Kidney (tissue), 14 donors: ENCODE measurements around the gene SULT1B1. TPM values are rescaled to one million over a fixed set of nuclear protein-coding genes. Genes with fewer than 3 reads are reported as not detected.

Source experiments
- DNase-seq, 5 donors: peaks; one replicate each; pipeline ENCODE4 v3.0.0-alpha.2; 2013 to 2020
- FAIRE-seq: peaks from 2 replicates; lab custom pipeline; 2012; peaks lifted over from hg19 to GRCh38; lab: Jason Lieb, UNC
- H3K27ac ChIP-seq, 2 donors: one replicate each; pipeline ENCODE4 v1.7.0; 2013; ENCODE audit warnings: low read depth in 2 of 2, low read length in 2 of 2, inconsistent platforms in 1 of 2
- H3K27me3 ChIP-seq: one replicate; pipeline ENCODE4 v1.7.1; 2013; ENCODE audit warnings: low read length, inconsistent platforms; ENCODE audit not compliant: control insufficient read depth, insufficient read depth
- H3K36me3 ChIP-seq, 3 donors: one replicate each; pipeline versions ENCODE4 v1.7.0 to v1.7.1; 2013; ENCODE audit warnings: low read length in 3 of 3, control low read depth in 1 of 3, inconsistent platforms in 1 of 3; ENCODE audit not compliant: insufficient read depth in 3 of 3, control insufficient read depth in 2 of 3
- H3K4me1 ChIP-seq, 3 donors: one replicate each; pipeline versions ENCODE4 v1.7.0 to v1.7.1; 2013; ENCODE audit warnings: low read length in 3 of 3, inconsistent platforms in 1 of 3, low read depth in 1 of 3; ENCODE audit not compliant: control insufficient read depth in 2 of 3, insufficient read depth in 2 of 3
- H3K4me3 ChIP-seq, 3 donors: one replicate each; pipeline versions ENCODE4 v1.7.0 to v1.8.1; 2013; ENCODE audit warnings: low read length in 3 of 3, control low read depth in 1 of 3, inconsistent platforms in 1 of 3
- H3K9ac ChIP-seq, 3 donors: one replicate each; pipeline versions ENCODE4 v1.7.0 to v1.7.1; 2013; ENCODE audit warnings: low read length in 3 of 3, control low read depth in 1 of 3, inconsistent platforms in 1 of 3
- H3K9me3 ChIP-seq, 3 donors: one replicate each; pipeline versions ENCODE4 v1.7.0 to v1.7.1; 2013; ENCODE audit warnings: low read length in 3 of 3, control low read depth in 1 of 3, inconsistent platforms in 1 of 3; ENCODE audit not compliant: control insufficient read depth in 2 of 3, insufficient read depth in 1 of 3
- intact Hi-C: fragments of 100-400 bp; cut with DNase I; formaldehyde crosslinking; loops from one replicate; pipeline ENCODE4 v1.11.1; 2022
- polyA plus RNA-seq: library from polyadenylated mRNA; stranded (reverse); fragments of 350-450 nt; fragmentation: Illumina TruSeq; extraction: RNeasy Lipid Tissue Mini Kit (QIAGEN cat#74804); gene quantifications from one replicate; pipeline ENCODE4 v1.2.3, GENCODE V29; 2014; ENCODE audit warnings: low read depth, low replicate concordance; ENCODE audit not compliant: insufficient read depth
- total RNA-seq: library from RNA; stranded (reverse); fragmentation: NEBNext Ultra II Directional; extraction: Animal tissue kit (Norgen Biotek cat#: 25700); gene quantifications from one replicate; pipeline ENCODE4 v1.2.1, GENCODE V29; 2021
- TF ChIP-seq, protein P1 (sequence below): IDR thresholded peaks from 3 replicates; pipeline ENCODE4 v1.5.1; 2012; ENCODE audit warnings: mild to moderate bottlenecking, moderate library complexity, borderline replicate concordance; ENCODE audit not compliant: insufficient read depth; ENCODE audit errors: extremely low read depth
- donor health status: control.
- donor health status: control.
- donor health status: control.
- donor health status: control.
- donor health status: control.
- donor health status: DM: yes; HTN: yes; CAD: no.
- donor health status: Normal renal cell carcinoma (clear cell type).

The SULT1B1 gene
- total and polyA plus RNA-seq, 2 donors from 2014 or later: 0.39 to 4.7 TPM

DNA sequence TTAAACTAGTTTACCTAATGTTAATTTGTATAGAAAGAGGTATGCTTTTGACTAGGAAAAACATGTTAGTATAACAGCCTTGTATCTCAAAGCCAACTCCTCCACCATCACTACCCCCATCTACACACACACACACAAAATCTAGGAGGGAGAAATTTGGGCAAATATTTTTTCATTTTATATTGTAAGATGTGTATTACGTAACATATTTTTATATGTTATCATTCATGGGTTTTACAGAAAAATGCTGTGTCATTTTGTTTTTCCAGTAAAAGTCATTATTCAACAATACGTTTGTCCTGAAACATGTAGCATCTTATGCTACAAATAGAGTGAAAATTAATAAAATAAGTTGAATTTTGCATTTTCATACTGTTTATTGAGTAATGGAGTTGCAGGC lies 3.0 kb downstream of the SULT1B1 start:
- intact Hi-C loops: no loop called here
- no peak overlapping the region for H3K9ac ChIP-seq
- H3K27me3 ChIP-seq: no peaks in the 10 kb centered on the region
- DNase-seq: no peak
- H3K27ac ChIP-seq: no peak overlapping the region
- FAIRE-seq: no peak
- H3K9me3 ChIP-seq: no peaks in the 10 kb centered on the region
- H3K4me1 ChIP-seq: no peaks in the 10 kb centered on the region
- no peaks in the 10 kb centered on the region for H3K36me3 ChIP-seq
- H3K4me3 ChIP-seq: no peak overlapping the region
- TF ChIP-seq, protein P1, sequence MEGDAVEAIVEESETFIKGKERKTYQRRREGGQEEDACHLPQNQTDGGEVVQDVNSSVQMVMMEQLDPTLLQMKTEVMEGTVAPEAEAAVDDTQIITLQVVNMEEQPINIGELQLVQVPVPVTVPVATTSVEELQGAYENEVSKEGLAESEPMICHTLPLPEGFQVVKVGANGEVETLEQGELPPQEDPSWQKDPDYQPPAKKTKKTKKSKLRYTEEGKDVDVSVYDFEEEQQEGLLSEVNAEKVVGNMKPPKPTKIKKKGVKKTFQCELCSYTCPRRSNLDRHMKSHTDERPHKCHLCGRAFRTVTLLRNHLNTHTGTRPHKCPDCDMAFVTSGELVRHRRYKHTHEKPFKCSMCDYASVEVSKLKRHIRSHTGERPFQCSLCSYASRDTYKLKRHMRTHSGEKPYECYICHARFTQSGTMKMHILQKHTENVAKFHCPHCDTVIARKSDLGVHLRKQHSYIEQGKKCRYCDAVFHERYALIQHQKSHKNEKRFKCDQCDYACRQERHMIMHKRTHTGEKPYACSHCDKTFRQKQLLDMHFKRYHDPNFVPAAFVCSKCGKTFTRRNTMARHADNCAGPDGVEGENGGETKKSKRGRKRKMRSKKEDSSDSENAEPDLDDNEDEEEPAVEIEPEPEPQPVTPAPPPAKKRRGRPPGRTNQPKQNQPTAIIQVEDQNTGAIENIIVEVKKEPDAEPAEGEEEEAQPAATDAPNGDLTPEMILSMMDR: no peak

DNA sequence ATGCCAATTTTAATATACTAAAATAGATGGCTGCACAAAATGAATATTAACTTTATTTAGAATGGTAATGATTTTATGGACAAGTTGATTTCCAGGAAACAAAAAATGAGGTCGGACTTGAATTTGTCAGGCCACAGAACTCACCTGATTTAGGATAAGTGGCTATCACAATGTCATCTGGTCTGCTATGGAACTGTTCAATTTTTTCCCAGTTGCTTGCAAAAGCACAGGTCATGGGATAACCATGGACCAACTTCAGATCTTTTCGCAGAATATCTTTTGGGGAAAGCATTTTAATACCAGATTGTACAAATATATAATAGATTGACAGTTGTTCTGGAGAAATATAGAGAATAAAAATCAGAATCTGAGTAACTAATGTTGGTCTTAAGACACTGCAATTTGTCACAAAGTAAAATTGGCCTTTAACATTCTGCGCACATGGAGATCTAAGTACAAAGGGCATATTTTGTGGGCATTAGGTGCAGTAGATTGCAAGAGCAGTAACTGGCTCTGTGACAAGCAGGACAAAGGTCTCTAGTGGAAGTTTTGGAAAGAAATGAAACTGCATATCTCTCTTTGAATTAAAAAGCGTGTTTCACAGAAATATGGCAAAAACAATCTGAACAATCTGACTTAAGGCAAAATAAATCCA lies 5.4 kb downstream of the SULT1B1 start:
- no peak overlapping the region for H3K9ac ChIP-seq
- TF ChIP-seq, protein P1: no peak
- H3K27ac ChIP-seq: peak overlapping the region; percentile 5 to 51
- H3K9me3 ChIP-seq: no peaks in the 10 kb centered on the region
- no peaks in the 10 kb centered on the region for H3K27me3 ChIP-seq
- FAIRE-seq: peak; percentile 3
- no peak for DNase-seq
- peak overlapping the region in 2 of 3 donors; percentile 15 to 30 for H3K4me3 ChIP-seq
- no peaks in the 10 kb centered on the region for H3K36me3 ChIP-seq
- no peaks in the 10 kb centered on the region for H3K4me1 ChIP-seq
- intact Hi-C loops: no loop called here

DNA sequence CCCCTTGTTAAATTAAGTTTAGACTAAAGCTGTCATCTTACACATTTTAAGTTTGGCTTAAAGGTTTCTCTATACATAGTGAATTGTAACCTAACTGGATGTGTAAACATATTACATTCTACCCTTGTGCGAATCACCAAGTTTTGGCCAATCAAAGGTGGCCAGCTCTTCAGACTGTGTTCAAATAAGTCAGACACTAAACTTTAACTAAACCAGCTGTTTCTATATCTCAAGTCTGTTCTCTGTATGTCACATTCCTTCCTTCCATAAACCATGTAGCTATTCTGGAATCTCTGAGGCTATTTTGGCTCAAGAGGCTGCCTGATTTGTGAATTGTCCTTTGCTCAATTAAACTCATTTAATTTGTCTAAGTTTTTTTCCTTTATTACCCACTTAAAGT lies 6.7 kb downstream of the SULT1B1 start:
- Histone ChIP-seq H3K4me3 (no peak overlapping the region), H3K9me3 (no peaks in the 10 kb centered on the region), H3K27me3 (no peaks in the 10 kb centered on the region), H3K9ac (no peak overlapping the region), H3K27ac (no peak overlapping the region), H3K36me3 (no peaks in the 10 kb centered on the region), H3K4me1 (no peaks in the 10 kb centered on the region)
- intact Hi-C loops: no loop called here
- DNase-seq (peak in 2 of 5 donors; percentile 35 to 67), FAIRE-seq (no peak)
- TF ChIP-seq, protein P1: no peak
